H1 (cell line): ENCODE data around the gene ADORA1. TPM values are rescaled to one million over a fixed set of nuclear protein-coding genes. Genes with fewer than 3 reads are reported as not detected.
A peak's percentile ranks its signal among the peaks of the same experiment; 100 is the strongest.

Source experiments
- CTCF ChIA-PET: fragments of 300-600 bp; sonication (Branson Sonifier 250); formaldehyde crosslinking; loops from one replicate; lab custom pipeline; 2021; ENCODE audit not compliant: partially characterized antibody; lab: Charles Lee
- POLR2A ChIA-PET: fragments of 300-600 bp; sonication (Branson Sonifier 250); formaldehyde crosslinking; loops from one replicate; lab custom pipeline; 2021; ENCODE audit warnings: inconsistent platforms; ENCODE audit not compliant: partially characterized antibody; lab: Charles Lee
- DNase-seq, 2 experiments: peaks; one replicate each; pipeline versions ENCODE4 v3.0.0 to v3.0.0-alpha.2; 2010 to 2022; ENCODE audit warnings: low spot score in 2 of 2, low read depth in 1 of 2, mixed read lengths in 1 of 2
- FAIRE-seq: peaks from 2 replicates; lab custom pipeline; 2011; peaks lifted over from hg19 to GRCh38; lab: Jason Lieb, UNC
- H2AFZ ChIP-seq: 2 replicates; pipeline ENCODE4 v1.8.1; 2012; ENCODE audit warnings: low read length, inconsistent platforms
- H2AK5ac ChIP-seq: 2 replicates; pipeline ENCODE4 v1.6.1; 2013; ENCODE audit warnings: low read depth, low read length
- H2BK120ac ChIP-seq: replicated peaks from 2 replicates; pipeline ENCODE3; 2013; ENCODE audit warnings: low read depth, low read length, inconsistent platforms
- H2BK12ac ChIP-seq: 2 replicates; pipeline ENCODE4 v1.6.1; 2013; ENCODE audit warnings: low read depth, low read length
- H2BK15ac ChIP-seq: 2 replicates; pipeline ENCODE4 v1.6.1; 2013; ENCODE audit warnings: low read length
- H2BK20ac ChIP-seq: 2 replicates; pipeline ENCODE4 v1.6.1; 2013; ENCODE audit warnings: low read length
- H2BK5ac ChIP-seq: 2 replicates; pipeline ENCODE4 v1.6.1; 2013; ENCODE audit warnings: low read depth, low read length
- H3K14ac ChIP-seq: 2 replicates; pipeline ENCODE4 v1.6.1; 2013; ENCODE audit warnings: inconsistent platforms; ENCODE audit not compliant: insufficient read length
- H3K18ac ChIP-seq: 2 replicates; pipeline ENCODE4 v1.6.1; 2013; ENCODE audit warnings: low read length; ENCODE audit errors: extremely low read depth
- H3K23ac ChIP-seq: 2 replicates; pipeline ENCODE4 v1.6.1; 2013; ENCODE audit warnings: inconsistent platforms; ENCODE audit not compliant: insufficient read length
- H3K23me2 ChIP-seq: 2 replicates; pipeline ENCODE4 v1.6.1; 2013; ENCODE audit warnings: low read depth, low read length
- H3K27ac ChIP-seq: 2 replicates; pipeline ENCODE4 v1.6.1; 2011; ENCODE audit warnings: low read depth, low read length, inconsistent platforms
- H3K27me3 ChIP-seq, 4 experiments: replicated peaks in 1 of 4; 1 replicate in 1 of 4; 2 replicates in 3 of 4; pipeline versions ENCODE4 v1.6.1 to v1.8.1; 2011 to 2013; ENCODE audit warnings: low read length in 3 of 4, mild to moderate bottlenecking in 3 of 4, inconsistent platforms in 2 of 4, mixed read lengths in 2 of 4, moderate library complexity in 1 of 4; ENCODE audit not compliant: control insufficient read depth in 3 of 4, insufficient read depth in 3 of 4; ENCODE audit errors: extremely low read depth in 1 of 4
- H3K36me3 ChIP-seq, 4 experiments: 2 replicates each; pipeline versions ENCODE4 v1.6.1 to v1.8.1; 2011 to 2013; ENCODE audit warnings: mild to moderate bottlenecking in 4 of 4, low read length in 3 of 4, moderate library complexity in 2 of 4, control low read depth in 1 of 4, inconsistent platforms in 1 of 4; ENCODE audit not compliant: insufficient read depth in 4 of 4, control insufficient read depth in 2 of 4
- H3K4ac ChIP-seq: replicated peaks from 2 replicates; pipeline ENCODE3; 2013; ENCODE audit warnings: low read length, low read depth, mixed read lengths, inconsistent platforms; ENCODE audit not compliant: insufficient read length
- H3K4me1 ChIP-seq, 4 experiments: replicated peaks in 1 of 4; 1 replicate in 1 of 4; 2 replicates in 3 of 4; pipeline versions ENCODE4 v1.6.1 to v1.8.1; 2011 to 2013; ENCODE audit warnings: low read length in 3 of 4, inconsistent platforms in 2 of 4, mixed read lengths in 1 of 4; ENCODE audit not compliant: insufficient read depth in 4 of 4, control insufficient read depth in 3 of 4
- H3K4me2 ChIP-seq, 2 experiments: 2 replicates each; pipeline versions ENCODE4 v1.6.1 to v1.8.1; 2011 to 2013; ENCODE audit warnings: low read depth in 2 of 2, low read length in 2 of 2, control low read depth in 1 of 2, inconsistent platforms in 1 of 2, mild to moderate bottlenecking in 1 of 2; ENCODE audit not compliant: insufficient read depth in 1 of 2
- H3K4me3 ChIP-seq, 4 experiments: fragments of 200-600, 300-600 bp in 1 of 4; sonication (generic), shearing (Covaris generic), sonication (Bioruptor Twin) in 1 of 4; 2 replicates each; pipeline versions ENCODE4 v1.5.1 to v1.8.1; 2011 to 2016; ENCODE audit warnings: low read length in 4 of 4, low read depth in 3 of 4, control low read depth in 2 of 4, inconsistent platforms in 2 of 4, mild to moderate bottlenecking in 2 of 4, mixed read lengths in 1 of 4, moderate library complexity in 1 of 4; ENCODE audit not compliant: insufficient read depth in 2 of 4; ENCODE audit errors: extremely low read depth in 1 of 4
- H3K56ac ChIP-seq: replicated peaks from 2 replicates; pipeline ENCODE3; 2013; ENCODE audit warnings: low read depth, mild to moderate bottlenecking, mixed read lengths, low read length, inconsistent platforms; ENCODE audit not compliant: insufficient read length
- H3K79me1 ChIP-seq: 2 replicates; pipeline ENCODE4 v1.6.1; 2013; ENCODE audit warnings: low read depth, low read length, control low read depth
- H3K79me2 ChIP-seq, 2 experiments: 2 replicates each; pipeline versions ENCODE4 v1.6.1 to v1.8.1; 2012 to 2013; ENCODE audit warnings: low read length in 2 of 2, mild to moderate bottlenecking in 2 of 2, inconsistent platforms in 1 of 2; ENCODE audit not compliant: insufficient read depth in 2 of 2, control insufficient read depth in 1 of 2
- H3K9ac ChIP-seq, 4 experiments: replicated peaks in 1 of 4; 1 replicate in 1 of 4; 2 replicates in 3 of 4; pipeline versions ENCODE4 v1.6.1 to v1.8.1; 2011 to 2013; ENCODE audit warnings: low read depth in 3 of 4, low read length in 3 of 4, control low read depth in 2 of 4, mild to moderate bottlenecking in 2 of 4, moderate library complexity in 2 of 4, inconsistent platforms in 1 of 4; ENCODE audit errors: extremely low read depth in 1 of 4
- H3K9me3 ChIP-seq, 2 experiments: 2 replicates each; pipeline versions ENCODE4 v1.6.1 to v1.8.1; 2012 to 2013; ENCODE audit warnings: mild to moderate bottlenecking in 2 of 2, moderate library complexity in 2 of 2, control low read depth in 1 of 2, inconsistent platforms in 1 of 2, low read depth in 1 of 2, low read length in 1 of 2, mixed read lengths in 1 of 2; ENCODE audit not compliant: insufficient read depth in 2 of 2
- H4K20me1 ChIP-seq, 2 experiments: replicated peaks in 1 of 2; 2 replicates each; pipeline versions ENCODE3 to v1.8.1; 2011 to 2013; ENCODE audit warnings: inconsistent platforms in 2 of 2, low read length in 2 of 2, mild to moderate bottlenecking in 1 of 2; ENCODE audit not compliant: insufficient read depth in 2 of 2, control insufficient read depth in 1 of 2
- H4K5ac ChIP-seq: 2 replicates; pipeline ENCODE4 v1.6.1; 2013; ENCODE audit warnings: low read length, low read depth, mixed read lengths, inconsistent platforms; ENCODE audit not compliant: insufficient read length
- H4K8ac ChIP-seq: 2 replicates; pipeline ENCODE4 v1.8.0; 2013; ENCODE audit warnings: mild to moderate bottlenecking, moderate library complexity, low read length, inconsistent platforms; ENCODE audit not compliant: insufficient read depth; ENCODE audit errors: extremely low read depth
- H4K91ac ChIP-seq: replicated peaks from 2 replicates; pipeline ENCODE3; 2013; ENCODE audit warnings: low read length, mixed read lengths, inconsistent platforms; ENCODE audit not compliant: insufficient read length
- BACH1 ChIP-seq: IDR thresholded peaks from 2 replicates; pipeline ENCODE4 v1.6.1; 2012; ENCODE audit warnings: low read length, improper control_type of control experiment
- HDAC2 ChIP-seq, 2 experiments: fragments of 300-600 bp in 1 of 2; sonication (generic) in 1 of 2; IDR thresholded peaks; 2 replicates each; pipeline ENCODE4 v1.6.1; 2011 to 2012; ENCODE audit warnings: low read depth in 2 of 2, low read length in 2 of 2, mild to moderate bottlenecking in 2 of 2, moderate library complexity in 2 of 2, borderline replicate concordance in 1 of 2, inconsistent platforms in 1 of 2
- MAFK ChIP-seq: IDR thresholded peaks from 2 replicates; pipeline ENCODE4 v1.6.1; 2012; ENCODE audit warnings: low read depth, mild to moderate bottlenecking, improper control_type of control experiment, low read length
- WGBS, 2 experiments: shearing (Covaris generic) in 1 of 2; methylation state at CpG; one replicate each; pipeline versions ENCODE4 v1.1.6 to v1.1.7; 2013 to 2015; ENCODE audit warnings: low lambda C conversion rate in 2 of 2, mixed read lengths in 2 of 2, inconsistent platforms in 1 of 2, low coverage in 1 of 2, missing lambda C conversion rate in 1 of 2; ENCODE audit not compliant: insufficient replicate concordance in 2 of 2, insufficient coverage in 1 of 2, insufficient read length in 1 of 2; ENCODE audit errors: extremely low coverage in 1 of 2, missing lambda C conversion rate in 1 of 2; 5-methylcytosine and 5-hydroxymethylcytosine counted together
- polyA plus RNA-seq, 7 experiments: library from polyadenylated mRNA; depleted of rRNA in 3 of 7; stranded (reverse) in 5 of 7; unstranded in 2 of 7; fragments of >200 nt in 5 of 7; fragments of 200-250 nt in 2 of 7; gene quantifications; 1 replicate in 5 of 7; 2 replicates in 1 of 7; 4 replicates in 1 of 7; pipeline versions ENCODE4 v1.2.1 to v1.2.3, GENCODE V29; 2011 to 2013; ENCODE audit warnings: missing spikeins in 2 of 7, mixed read lengths in 2 of 7
- total RNA-seq: library from RNA; stranded (reverse); fragmentation: NEBNext Ultra II Directional; extraction: Animal tissue kit (Norgen Biotek cat#: 25700); gene quantifications from 2 replicates; pipeline ENCODE4 v1.2.1, GENCODE V29; 2021

Gene ADORA1
- total and polyA plus RNA-seq, 2 of the 8 experiments (the other 6 are each of a cell fraction or from before 2014, with no cell fraction given): 3.3 to 6.7 TPM

GRCh38 chr1:203197625-203198024 lies 70.1 kb downstream of the ADORA1 start:
- H3K9ac ChIP-seq: no peak overlapping the region
- H3K4me1 ChIP-seq: peaks cover 0 to 3% (median 0%) of the 10 kb centered on the region in 4 experiments; a peak in 1 of 7 replicates
- TF ChIP-seq MAFK (peak; percentile 43; the same call in 1 of the 2 replicates), HDAC2 (IDR thresholded peaks at IDR 0.05; ENCODE audit: borderline replicate concordance in 1 of 2, low read depth in 2 of 2, low read length in 2 of 2) (no peak), BACH1 (peak; percentile 86)
- H4K8ac ChIP-seq: no peak overlapping the region
- no peak overlapping the region for H2AFZ ChIP-seq
- H3K9me3 ChIP-seq: no peaks in the 10 kb centered on the region
- no peak overlapping the region for H3K56ac ChIP-seq
- CTCF ChIA-PET: interaction anchor here (0.8 to 6.7 kb wide), 18 partner anchors 9 to 158 kb away, joined by 3 to 55 read pairs (median 4); no protein-coding TSS in a partner anchor
- no peak overlapping the region for H2BK20ac ChIP-seq
- H4K20me1 ChIP-seq: no peaks in the 10 kb centered on the region
- POLR2A ChIA-PET: interaction anchor here (1.0 to 1.1 kb wide), 2 partner anchors 9 to 70 kb away, joined by 3 to 4 read pairs; partner anchors contain the start of gene ADORA1
- no peaks in the 10 kb centered on the region for H3K79me1 ChIP-seq
- H2BK15ac ChIP-seq: no peak overlapping the region
- 63% methylated on average over 3 of the region's 3 CpGs; no CpG with 5 or more reads in 1 of the 2 experiments for WGBS, 2 experiments
- no peak overlapping the region for H3K27ac ChIP-seq
- FAIRE-seq (no peak), DNase-seq (no peak)
- no peak overlapping the region for H3K4ac ChIP-seq
- H3K27me3 ChIP-seq: no peaks in the 10 kb centered on the region; a peak in 1 of 7 replicates
- H2BK5ac ChIP-seq: no peak overlapping the region
- H3K79me2 ChIP-seq: no peaks in the 10 kb centered on the region
- no peaks in the 10 kb centered on the region for H3K36me3 ChIP-seq
- H2BK120ac ChIP-seq: no peak overlapping the region
- H3K18ac ChIP-seq: no peak overlapping the region
- no peak overlapping the region for H2AK5ac ChIP-seq
- no peak overlapping the region for H2BK12ac ChIP-seq
- no peak overlapping the region for H3K4me3 ChIP-seq
- no peak overlapping the region for H3K14ac ChIP-seq
- H3K23ac ChIP-seq: no peak overlapping the region
- H3K4me2 ChIP-seq: no peak overlapping the region
- H4K5ac ChIP-seq: no peak overlapping the region
- no peak overlapping the region for H4K91ac ChIP-seq
- H3K23me2 ChIP-seq: no peaks in the 10 kb centered on the region
